ENCODE measurements around the gene RB1.

- no peak for TF ChIP-seq EZH2phosphoT487 (IDR thresholded peaks at IDR 0.05; ENCODE audit: borderline replicate concordance, low read depth, low read length)
- TF ChIP-seq, protein P1, sequence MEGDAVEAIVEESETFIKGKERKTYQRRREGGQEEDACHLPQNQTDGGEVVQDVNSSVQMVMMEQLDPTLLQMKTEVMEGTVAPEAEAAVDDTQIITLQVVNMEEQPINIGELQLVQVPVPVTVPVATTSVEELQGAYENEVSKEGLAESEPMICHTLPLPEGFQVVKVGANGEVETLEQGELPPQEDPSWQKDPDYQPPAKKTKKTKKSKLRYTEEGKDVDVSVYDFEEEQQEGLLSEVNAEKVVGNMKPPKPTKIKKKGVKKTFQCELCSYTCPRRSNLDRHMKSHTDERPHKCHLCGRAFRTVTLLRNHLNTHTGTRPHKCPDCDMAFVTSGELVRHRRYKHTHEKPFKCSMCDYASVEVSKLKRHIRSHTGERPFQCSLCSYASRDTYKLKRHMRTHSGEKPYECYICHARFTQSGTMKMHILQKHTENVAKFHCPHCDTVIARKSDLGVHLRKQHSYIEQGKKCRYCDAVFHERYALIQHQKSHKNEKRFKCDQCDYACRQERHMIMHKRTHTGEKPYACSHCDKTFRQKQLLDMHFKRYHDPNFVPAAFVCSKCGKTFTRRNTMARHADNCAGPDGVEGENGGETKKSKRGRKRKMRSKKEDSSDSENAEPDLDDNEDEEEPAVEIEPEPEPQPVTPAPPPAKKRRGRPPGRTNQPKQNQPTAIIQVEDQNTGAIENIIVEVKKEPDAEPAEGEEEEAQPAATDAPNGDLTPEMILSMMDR (conservative IDR thresholded peaks at IDR 0.05; ENCODE audit: low read length), result no peak
These were observed 224.4 kb downstream of the RB1 start for GRCh38 chr13:48527955-48528354.

Measured in OCI-LY7 (cell line).